GM18502 (cell line): ENCODE data around the gene SMIM23.
"Not testable (repeated sequence)": the region's sequence is repeated elsewhere in the genome, so short reads cannot be mapped to it uniquely, and the experiment has no call there.

Experiments
- ATAC-seq: cut with Tn5 transposase; IDR thresholded peaks from one replicate; pipeline ENCODE4 v1.9.1; 2021; ENCODE audit warnings: mild to moderate bottlenecking; ENCODE audit not compliant: unreplicated experiment, poor library complexity

The SMIM23 gene

DNA sequence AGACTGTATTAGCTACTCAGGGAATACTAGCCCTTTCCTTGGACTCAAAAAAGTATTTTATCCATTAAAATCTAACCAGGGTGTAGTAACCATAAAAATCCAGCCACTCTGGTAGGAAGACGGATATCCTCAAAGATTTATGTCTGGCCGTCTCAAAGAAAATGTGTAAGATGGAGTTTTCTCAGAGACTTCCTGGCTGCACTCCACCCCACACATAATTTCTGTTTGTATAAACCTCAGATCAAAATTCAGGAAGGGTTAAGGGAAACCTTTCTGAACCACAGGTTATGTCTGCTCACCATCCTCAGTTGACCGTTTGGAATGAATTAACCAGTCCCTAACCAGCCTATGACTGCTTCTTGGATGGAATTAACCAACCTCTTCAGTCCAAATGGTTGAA, 13.8 kb upstream of the SMIM23 start:
- ATAC-seq, result no peak

DNA sequence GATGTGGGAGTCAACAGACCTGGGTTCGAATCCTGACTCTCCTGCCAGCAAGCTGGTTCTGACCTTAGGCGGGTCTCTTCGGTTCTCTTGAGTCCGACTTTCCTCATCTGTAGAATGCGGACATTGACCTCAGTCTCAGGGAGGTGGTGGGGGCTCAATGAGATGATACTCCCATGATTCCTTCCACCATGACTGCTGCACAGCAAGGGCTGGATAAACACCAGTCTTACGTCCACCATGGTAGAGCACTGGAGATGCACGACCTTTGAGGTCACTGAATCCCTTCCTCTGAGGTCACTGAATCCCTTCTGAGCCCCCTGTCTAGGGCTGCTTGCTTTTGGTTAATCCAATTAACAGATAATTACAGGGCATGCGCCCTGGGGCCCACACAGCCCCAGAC, 12.5 kb upstream of the SMIM23 start:
- no peak for ATAC-seq

DNA sequence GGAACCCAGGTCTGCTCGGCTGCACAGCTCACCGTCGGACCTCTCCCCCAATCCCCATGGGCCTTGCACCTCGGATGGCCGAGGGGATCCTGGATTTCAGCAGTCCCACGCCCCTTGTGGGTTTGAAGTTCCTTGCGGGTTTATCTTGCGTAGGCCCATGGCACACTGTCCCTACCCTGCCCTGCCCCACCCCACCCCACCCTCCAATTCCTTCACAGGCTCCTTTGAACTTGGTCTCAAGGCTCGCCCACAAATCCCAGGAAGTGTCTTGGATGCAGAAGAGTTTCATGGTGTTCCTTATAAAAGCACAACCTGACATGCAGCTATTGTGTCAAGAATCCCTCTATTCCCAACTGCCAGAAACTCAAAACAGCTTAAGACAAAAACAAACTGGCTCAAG, 11.2 kb upstream of the SMIM23 start:
- no peak for ATAC-seq

DNA sequence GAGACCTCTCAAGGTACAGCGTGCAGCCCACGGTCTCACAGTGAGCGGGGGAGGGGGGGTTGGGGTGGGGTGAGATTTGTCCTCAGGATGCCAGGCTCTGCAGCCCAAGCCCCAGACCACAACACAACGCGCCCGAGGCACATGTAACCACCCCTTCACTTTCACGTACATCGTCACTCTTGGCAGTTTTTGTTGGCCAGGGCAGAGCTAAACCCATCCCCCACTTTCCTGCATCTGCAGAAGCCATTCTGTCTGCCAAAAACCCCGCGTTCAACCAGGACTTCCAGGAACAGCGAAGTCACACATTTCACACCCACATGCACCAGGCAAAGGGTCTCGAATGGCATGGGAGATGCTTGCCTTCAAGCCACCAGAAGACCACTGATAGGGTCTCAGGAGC, 9.4 kb upstream of the SMIM23 start:
- ATAC-seq, result no peak

DNA sequence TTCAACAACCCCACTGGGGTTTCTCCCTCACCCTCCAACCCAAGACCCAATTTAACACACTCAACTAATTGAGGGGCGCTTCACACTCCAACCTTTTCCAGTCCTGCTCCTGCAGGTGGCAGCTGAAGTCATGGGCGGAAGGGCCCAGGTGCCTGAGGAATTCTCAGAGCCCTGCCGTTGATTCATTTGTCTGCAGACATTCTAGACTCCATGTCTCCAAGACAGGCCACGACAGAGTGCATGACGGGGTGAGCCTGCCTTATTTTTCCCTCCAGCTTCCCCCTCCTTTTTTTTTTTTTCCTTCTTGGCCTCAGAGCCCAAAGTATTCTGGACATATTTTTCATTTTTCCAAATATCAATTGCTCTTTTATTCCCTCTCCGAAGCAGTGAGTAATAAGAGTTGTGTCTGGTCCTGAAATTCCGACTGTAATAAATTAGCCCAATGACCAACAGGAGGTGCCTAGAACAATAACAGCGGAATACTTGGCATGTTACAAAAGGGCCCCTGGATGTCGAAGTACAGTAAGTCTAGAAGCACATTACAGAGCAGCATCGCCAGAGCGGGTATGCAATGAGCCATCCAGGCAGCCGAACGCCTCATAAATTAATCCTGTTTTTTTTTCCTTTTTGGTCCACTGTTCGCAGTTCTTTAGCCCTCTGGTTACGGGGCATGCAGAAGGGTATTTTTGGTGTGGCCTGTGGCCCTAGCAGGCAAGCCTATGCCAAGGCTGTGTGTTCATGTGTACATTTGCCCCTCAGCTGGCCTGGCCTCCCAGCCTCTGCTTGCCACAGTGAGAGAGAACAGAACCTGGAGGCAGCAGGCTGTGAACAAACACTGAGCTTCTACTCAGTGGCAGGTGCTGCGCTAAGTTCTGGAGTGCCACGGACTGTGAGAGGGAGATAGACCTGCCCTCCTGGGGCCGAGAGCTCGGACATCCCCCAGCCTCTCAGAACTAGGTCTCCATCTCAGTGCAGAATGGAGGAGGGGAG, 8.6 kb upstream of the SMIM23 start:
- ATAC-seq, result no peak

DNA sequence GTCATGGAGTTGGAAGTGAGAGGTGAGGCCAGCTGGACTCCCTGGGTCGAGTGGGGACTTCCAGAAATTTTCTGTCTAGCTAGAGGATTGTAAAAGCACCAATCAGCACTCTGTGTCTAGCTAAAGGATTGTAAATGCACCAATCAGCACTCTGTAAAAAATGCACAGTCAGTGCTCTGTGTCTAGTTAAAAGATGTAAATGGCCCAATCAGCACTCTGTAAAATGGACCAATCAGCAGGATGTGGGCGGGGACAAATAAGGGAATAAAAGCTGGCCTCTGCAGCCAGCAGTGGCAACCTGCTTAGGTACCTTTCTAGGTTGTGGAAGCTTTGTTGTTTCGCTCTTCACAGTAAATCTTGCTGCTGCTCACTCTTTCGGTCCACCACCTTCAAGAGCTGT, 3.9 kb upstream of the SMIM23 start:
- ATAC-seq, result not testable (repeated sequence)

DNA sequence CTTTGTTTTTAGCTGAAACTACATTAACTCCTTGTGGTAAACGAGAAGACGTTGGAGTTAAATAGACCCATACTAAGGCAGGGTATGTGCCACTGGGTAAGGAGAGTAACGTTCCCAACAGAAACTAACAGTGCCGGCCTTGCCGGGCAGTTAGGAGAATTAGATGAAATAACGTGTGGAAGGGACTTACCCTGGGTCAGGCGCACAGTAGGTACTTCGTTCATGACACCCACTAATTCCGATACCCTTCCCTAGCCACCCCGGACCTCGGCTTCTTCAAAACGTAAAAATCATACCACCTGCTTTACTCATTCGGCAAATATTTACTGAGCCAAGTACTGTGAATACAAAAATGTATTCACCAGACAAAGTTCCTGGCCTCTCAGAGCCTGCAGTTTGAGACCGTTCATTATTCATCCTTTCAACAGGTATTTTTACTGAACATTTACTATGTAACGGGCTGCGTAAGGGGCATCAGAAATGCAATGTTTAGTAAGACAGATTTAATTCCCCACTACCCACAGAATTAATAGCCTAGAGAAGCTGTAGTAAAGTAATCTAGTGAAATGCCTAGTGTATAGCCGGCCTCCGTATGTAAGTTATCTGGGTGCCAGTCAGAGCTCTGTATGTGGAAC, 3.2 kb upstream of the SMIM23 start:
- ATAC-seq, result no peak

DNA sequence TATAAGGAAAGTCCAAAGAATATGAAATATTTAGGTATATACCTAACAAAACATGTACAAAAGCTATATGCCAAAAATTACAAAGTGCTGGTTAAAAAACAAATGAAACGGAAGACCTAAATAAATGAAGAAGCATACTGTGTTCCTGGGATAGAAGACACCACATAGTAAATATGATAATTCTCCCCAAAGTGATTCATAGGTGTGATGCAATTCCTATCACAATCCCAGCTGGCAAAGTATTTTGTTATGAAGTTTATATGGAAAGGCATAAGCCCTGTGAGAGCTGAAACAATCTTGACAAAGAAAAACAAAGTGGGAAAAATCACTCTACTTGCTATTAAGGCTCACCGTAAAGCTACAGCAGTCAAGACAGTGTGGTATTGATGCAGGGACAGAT, 2.6 kb upstream of the SMIM23 start:
- no peak for ATAC-seq

DNA sequence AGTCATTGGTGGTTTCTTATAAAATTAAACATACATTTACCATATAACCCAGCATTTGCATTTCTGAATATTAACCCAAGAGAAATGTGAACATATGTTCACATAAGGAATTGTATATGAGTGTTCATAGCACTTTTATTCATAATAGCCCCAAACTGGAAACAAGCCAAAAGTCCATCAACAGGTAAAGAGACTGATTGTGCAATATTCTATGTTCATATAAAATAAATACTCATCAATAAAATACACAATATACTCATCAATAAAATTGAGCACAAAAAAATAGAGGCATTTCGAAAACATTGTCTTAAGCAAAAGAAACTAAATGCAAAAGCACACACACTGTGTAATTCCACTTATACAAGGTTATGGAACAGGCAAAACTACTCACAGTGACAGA, 3.7 kb downstream of the SMIM23 start:
- no peak for ATAC-seq

DNA sequence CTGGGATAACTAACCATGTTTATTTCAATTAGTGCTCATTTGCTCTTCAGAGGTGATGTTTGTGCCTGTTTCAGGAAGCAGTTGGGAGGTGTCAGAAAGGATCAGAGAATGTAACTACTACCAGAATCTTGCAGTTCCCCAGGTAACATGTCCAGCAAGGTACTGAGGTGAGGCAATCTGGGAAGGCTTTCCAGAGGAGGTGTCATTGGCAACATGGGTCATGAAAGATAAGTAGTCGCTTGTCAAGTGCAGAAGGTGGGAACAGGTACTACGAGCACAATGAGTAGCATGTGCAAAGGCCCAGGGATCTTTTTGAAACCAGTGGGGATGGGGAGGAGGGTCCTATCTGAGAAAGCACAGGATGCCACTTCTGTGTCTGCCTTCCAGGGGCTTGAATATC, 4.8 kb downstream of the SMIM23 start:
- no peak for ATAC-seq

DNA sequence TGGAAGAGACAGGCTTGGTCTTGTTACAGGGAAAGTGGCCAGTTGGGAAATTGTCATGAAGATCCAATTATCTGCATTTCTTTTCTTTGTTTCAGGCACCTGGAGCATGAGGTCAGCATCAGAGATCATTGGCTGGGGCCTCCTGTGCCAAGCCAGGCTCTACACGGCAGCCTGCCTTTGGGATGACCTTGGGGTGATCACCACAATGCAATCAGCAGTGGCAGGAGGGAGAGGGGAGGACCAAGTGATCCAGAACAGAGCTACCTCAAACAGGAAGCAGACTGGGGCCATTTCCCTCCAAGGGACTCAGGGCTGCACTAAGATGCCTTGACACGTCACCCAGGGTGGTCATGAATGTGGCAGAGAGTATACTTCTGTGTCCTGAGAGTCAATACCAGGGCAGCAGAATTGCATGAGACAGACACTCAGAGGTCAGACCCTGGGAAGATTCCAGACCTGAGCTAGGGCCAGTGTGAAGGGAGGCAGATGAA, 8.9 kb downstream of the SMIM23 start:
- no peak for ATAC-seq

DNA sequence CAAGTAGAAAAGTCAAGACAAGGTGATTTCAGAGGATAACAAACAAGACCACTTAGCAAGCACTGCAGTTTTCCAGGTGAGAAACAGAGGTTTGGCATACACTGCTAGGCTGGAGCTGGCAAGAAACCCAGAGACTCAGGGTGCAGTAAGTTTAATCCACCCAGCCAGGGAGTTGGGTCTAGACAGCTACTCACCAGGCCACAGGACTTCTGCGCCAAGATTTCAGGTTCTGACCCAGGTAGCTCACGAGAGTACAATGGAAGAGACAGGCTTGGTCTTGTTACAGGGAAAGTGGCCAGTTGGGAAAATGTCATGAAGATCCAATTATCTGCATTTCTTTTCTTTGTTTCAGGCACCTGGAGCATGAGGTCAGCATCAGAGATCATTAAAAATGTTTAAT, 9.8 kb downstream of the SMIM23 start:
- no peak for ATAC-seq

DNA sequence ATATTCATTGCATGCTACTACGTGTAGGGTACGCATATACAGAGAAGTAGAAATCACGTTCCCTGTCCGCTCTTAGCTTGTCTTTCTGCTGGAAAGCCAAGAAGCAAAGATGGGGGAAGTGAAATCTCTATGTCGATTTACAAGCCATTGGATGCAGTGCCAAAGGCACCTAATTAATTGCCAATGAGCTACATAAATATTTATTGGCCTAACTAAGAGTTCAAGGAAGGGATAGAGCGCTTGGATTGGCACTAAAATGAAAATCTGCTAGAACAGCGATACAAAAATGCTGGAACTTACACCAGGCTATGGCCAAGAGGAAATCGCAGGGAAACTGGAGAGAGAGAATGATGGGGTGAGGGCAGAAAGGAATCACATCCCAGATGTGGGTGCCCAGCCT, 10.8 kb downstream of the SMIM23 start:
- no peak for ATAC-seq

DNA sequence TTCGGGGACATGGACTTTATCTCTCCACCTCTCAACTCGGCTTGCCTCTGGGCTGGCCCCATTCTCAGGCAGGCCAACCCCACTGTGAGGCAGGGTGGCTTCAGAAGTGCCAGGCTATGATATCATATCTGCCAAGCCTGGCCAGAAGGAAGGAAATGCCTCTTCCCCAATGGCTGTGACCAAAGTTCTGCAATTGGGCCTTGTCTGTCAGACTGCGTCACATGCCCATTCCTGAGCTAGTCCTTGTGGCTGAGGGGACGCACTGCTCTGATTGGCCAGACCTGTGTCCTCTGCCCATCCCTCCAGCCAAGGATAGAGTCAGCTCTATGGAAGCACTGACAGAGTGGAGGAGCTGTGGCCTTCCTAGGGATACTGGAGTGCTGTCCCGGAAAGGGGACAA, 11.9 kb downstream of the SMIM23 start:
- ATAC-seq, result no peak

DNA sequence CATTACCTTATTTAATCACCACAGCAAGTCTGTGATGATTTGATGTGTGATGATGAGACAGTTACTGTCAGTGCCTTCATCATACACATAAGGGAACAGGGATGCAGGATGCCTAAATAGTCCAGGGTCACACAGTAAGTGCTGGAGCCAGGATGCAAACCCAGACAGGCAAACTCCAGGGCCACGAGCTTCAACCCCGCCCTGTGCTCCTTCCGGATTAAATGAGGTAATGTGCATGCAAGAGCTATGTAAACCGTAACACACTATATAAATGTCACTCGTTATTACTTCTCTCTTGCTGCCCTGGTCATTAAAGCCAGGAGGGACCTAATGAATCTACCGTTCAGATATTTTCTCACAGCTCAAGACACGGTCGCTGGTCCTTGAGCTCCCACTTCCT, 12.8 kb downstream of the SMIM23 start:
- no peak for ATAC-seq

DNA sequence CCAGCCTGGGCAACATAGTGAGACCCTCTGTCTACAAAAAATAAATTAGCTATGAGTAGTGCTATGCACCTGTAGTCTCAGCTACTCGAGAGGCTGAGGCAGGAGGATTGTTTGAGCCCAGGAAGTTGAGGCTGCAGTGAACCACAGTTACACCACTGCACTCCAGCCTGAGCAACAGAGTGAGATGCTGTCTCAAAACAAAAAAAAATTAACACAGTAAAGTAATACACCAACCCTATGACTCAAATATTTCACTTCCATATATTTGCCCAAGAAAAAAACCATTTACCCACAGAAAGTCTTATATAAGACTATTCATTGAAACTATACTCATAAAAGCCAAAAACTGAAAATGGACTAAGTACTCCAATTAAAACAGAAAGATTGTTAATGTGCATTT, 16.2 kb downstream of the SMIM23 start:
- no peak for ATAC-seq

DNA sequence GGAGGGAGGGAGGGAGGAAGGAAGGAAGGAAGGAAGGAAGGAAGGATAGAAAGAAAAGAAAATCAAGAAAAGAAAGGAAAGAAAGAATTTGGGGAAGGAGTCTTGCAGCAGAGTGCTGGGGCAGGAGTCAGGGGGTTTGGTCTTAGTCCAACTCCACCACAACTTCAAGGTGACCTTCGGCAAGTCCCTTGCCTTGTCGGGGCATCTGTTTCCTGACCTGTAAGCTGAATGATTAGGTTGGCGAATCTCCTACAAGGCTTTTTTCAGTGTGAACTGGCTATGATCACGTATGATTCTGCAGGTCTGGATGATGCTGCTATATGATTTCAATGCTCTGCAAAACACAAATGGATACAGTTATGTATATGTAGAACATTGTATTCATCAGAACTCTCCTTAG, 20.1 kb downstream of the SMIM23 start:
- ATAC-seq, result no peak

DNA sequence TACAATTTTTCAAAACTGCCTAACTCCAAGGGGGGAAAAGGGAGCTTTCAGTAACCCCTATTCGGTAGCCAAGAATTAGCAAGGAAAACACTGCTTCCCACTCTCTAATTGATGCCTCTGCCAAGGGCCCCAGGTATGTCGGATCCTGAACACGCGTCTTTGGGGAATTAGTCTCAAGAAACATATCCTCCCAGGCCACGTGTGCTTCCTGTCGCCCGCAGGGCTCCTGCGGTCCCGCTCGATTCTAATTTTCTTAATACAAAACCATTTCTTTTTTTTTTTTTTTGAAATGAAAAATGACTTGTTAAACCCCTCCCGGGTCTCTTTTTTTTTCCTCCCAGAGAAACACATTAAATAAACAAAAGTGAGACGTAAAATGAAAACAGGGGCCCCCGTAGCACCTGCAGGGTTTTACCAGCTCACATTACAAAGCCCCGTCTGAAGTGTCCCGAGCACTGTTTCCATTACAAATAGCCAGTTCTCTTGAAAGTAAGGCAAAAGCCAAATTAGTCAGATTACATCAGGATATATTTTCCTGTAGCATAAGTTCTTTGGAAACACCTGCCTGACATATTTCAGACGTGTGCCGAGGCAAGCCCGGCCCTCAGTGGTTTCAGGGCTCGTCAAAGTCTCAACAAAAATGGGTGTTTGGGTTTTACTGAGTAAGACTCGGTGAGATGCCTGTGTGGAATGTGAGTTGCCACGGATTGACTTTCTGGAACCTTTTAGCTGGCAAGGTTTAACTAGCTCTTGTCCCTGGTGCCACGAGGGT, 21.5 kb downstream of the SMIM23 start:
- no peak for ATAC-seq

DNA sequence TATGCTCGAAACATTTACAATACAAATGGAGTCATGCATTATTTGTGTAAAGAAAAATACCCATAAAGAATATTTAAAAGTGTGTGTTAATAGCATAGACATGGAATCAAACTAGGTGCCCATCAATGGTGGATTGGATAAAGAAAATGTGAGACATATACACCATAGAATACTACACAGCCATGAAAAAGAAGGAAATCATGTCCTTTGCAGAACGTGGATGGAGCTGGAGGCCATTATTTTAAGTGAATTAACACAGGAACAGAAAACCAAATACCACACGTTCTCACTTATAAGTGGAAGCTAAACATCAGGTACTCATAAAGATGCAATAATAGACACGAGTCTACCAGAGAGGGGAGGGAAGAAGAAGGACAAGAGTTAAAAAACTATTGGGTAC, 22.8 kb downstream of the SMIM23 start:
- no peak for ATAC-seq

DNA sequence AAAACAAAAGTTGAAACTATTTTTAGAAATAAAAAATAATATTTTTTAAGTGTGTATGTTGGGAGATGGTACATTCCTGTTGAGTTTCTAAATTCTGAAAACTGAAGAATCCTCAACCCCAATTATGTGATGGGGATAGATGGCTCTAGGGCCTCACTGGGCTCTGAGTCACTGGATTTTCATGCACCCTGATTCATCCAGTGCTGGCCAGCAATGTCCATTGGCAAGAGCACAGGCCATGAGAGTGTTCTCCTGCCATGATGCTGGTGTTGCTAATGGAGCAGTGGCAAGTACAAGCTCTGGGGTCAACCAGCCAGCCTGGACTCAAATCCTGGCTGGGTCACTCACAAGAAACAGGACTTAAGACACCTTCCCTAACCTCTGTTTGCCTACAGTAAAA, 23.3 kb downstream of the SMIM23 start:
- ATAC-seq, result no peak

DNA sequence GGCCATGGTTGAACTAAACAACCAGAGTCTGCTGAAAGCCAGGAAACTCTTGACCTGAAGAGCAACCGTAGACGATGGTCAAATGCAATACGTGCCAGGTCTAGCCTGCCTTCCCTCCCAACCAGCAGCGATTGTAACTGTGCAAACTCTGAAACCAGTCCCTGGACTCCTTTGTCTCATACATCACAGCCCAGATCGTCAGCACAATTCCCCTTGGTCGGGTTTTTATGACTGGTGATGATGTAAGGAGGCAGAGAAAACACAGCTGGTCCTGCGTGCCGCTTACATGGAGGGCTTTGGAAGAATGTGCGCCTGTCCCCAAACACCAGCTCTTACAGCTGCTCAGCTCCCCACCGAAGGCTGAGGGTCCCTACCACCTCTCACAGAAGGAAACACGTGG, 24.6 kb downstream of the SMIM23 start:
- ATAC-seq, result no peak
